ENCODE data around the gene CD7. TPM values are rescaled to one million over a fixed set of nuclear protein-coding genes. Genes with fewer than 3 reads are reported as not detected.

Gene CD7
- total RNA-seq, 1 experiment from 2014 or later = 0.74 TPM

GRCh38 chr17:82287868-82288801 lies 29.3 kb downstream of the CD7 start:
- Mint-ChIP-seq H3K27ac (no peak overlapping the region), H3K9me3 (peaks cover 10% of the 10 kb centered on the region), H3K36me3 (no peaks in the 10 kb centered on the region), H3K4me1 (0 out of 2 replicates have a peak, but pooled peaks cover 2% of the 10 kb centered on the region), H3K27me3 (ENCODE audit: low read depth) (peaks cover 6% of the 10 kb centered on the region; the same call in 1 of the 2 replicates), H3K4me3 (no peak overlapping the region)
- TF ChIP-seq PREB (CRISPR knock-in tag; IDR thresholded peaks at IDR 0.05; ENCODE audit: borderline replicate concordance) (0 out of 2 replicates have a peak, but pooled peaks have one; percentile 66), GRHL2 (CRISPR knock-in tag; IDR thresholded peaks at IDR 0.05; ENCODE audit: insufficient replicate concordance, severe bottlenecking) (no peak), GABPB1 (CRISPR knock-in tag; IDR thresholded peaks at IDR 0.05) (peak; percentile 92), ATF3 (CRISPR knock-in tag; conservative IDR thresholded peaks at IDR 0.05) (no peak)
- ChIA-PET POLR2A (no interaction called here), CTCF (no interaction called here)
- DNase-seq (ENCODE audit: low spot score) (no peak), ATAC-seq (no peak)

- H3K9me3 Mint-ChIP-seq = peaks cover 10% of the 10 kb centered on the region
- DNase-seq (ENCODE audit: low spot score) = no peak
- H3K4me1 Mint-ChIP-seq = 0 out of 2 replicates have a peak, but pooled peaks cover 2% of the 10 kb centered on the region
- CTCF ChIA-PET = no interaction called here
- H3K27me3 Mint-ChIP-seq (ENCODE audit: low read depth) = peaks cover 6% of the 10 kb centered on the region; the same call in 1 of the 2 replicates
- no peak for ATAC-seq
- no peak overlapping the region for H3K4me3 Mint-ChIP-seq
- no peak for TF ChIP-seq ATF6 (CRISPR knock-in tag; IDR thresholded peaks at IDR 0.05)
- no peak for TF ChIP-seq ZNF416 (CRISPR knock-in tag; IDR thresholded peaks at IDR 0.05)
- TF ChIP-seq RELA (CRISPR knock-in tag; IDR thresholded peaks at IDR 0.05; ENCODE audit: borderline replicate concordance) = no peak
- no peak for TF ChIP-seq ZNF532 (CRISPR knock-in tag; IDR thresholded peaks at IDR 0.05; ENCODE audit: borderline replicate concordance)
- TF ChIP-seq MLX (CRISPR knock-in tag; IDR thresholded peaks at IDR 0.05) = no peak
- TF ChIP-seq ETV6 (CRISPR knock-in tag; IDR thresholded peaks at IDR 0.05) = no peak
- no peak for TF ChIP-seq NR3C1 (CRISPR knock-in tag; conservative IDR thresholded peaks at IDR 0.05; ENCODE audit: low read depth)
- no peak for TF ChIP-seq TCF7 (CRISPR knock-in tag; IDR thresholded peaks at IDR 0.05; ENCODE audit: low read depth)
- TF ChIP-seq ZNF281 (CRISPR knock-in tag; IDR thresholded peaks at IDR 0.05) = no peak
- no peak for TF ChIP-seq TEAD4 (CRISPR knock-in tag; IDR thresholded peaks at IDR 0.05)
- POLR2A ChIA-PET = no interaction called here
- H3K27ac Mint-ChIP-seq = no peak overlapping the region
- H3K36me3 Mint-ChIP-seq = no peaks in the 10 kb centered on the region
These were observed 30.2 kb downstream of the CD7 start for GRCh38 chr17:82287013-82287867.

Measured in WTC11 (cell line).